ENCODE measurements around the gene PAGE2. TPM values are rescaled to one million over a fixed set of nuclear protein-coding genes. Genes with fewer than 3 reads are reported as not detected.

The PAGE2 gene
- total and polyA plus RNA-seq, 2 of the 13 experiments (the other 11 are each of a cell fraction or from before 2014, with no cell fraction given) = not detected

DNA sequence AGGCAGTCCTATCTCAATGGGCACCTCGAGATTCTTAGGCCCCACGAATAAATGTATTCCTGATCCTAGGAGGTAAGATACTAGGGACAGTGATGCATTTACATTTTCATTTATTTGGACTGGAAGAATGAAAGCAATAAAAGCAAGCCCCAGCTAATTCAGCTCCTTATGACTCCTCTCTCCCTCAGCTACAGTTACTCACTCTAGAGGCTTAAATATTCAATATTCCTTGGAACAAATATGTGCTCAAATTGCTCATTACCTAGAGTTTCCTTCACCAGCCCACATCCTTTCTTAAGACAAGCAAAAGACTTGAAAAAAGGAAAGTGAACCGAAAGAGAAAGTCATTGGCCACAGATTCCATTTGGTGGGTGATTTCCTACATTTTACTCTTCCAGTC lies 13.9 kb downstream of the PAGE2 start:
- Histone ChIP-seq H4K20me1 (ENCODE audit: insufficient read depth, low read length) (no peaks in the 10 kb centered on the region), H3K4me2 (ENCODE audit: low read depth, low read length) (no peak overlapping the region), H2AFZ (ENCODE audit: low read length) (no peak overlapping the region), H3K27ac (ENCODE audit: extremely low read length, insufficient read depth, low read length) (no peak overlapping the region), H3K79me2 (ENCODE audit: insufficient read depth, low read length) (no peaks in the 10 kb centered on the region), H3K36me3 (replicated peaks in 1 of 2; ENCODE audit: control insufficient read depth in 1 of 2, insufficient read depth in 2 of 2, low read length in 2 of 2) (no peaks in the 10 kb centered on the region), H3K27me3 (ENCODE audit: control insufficient read depth in 1 of 2, insufficient read depth in 2 of 2, low read length in 2 of 2) (no peaks in the 10 kb centered on the region), H3K9ac (ENCODE audit: insufficient read depth, low read depth, low read length) (no peak overlapping the region), H3K4me1 (ENCODE audit: insufficient read depth, low read length) (0 out of 2 replicates have a peak, but pooled peaks cover 6% of the 10 kb centered on the region), H3K9me3 (ENCODE audit: low read length) (no peaks in the 10 kb centered on the region), H3K4me3 (replicated peaks in 1 of 3; ENCODE audit: insufficient read depth in 1 of 3, low read depth in 2 of 3, low read length in 3 of 3) (no peak overlapping the region)
- 2% methylated on average over 3 of the region's 3 CpGs for WGBS (ENCODE audit: low lambda C conversion rate)
- intact Hi-C loops (cut with micrococcal nuclease; ENCODE audit: unreplicated experiment) = no loop called here
- no peak for ATAC-seq
- TF ChIP-seq JARID2 (CRISPR knock-in tag; IDR thresholded peaks at IDR 0.05; ENCODE audit: insufficient replicate concordance) (no peak), MYC (CRISPR knock-in tag; IDR thresholded peaks at IDR 0.05; ENCODE audit: borderline replicate concordance) (no peak), HDAC1 (CRISPR knock-in tag; IDR thresholded peaks at IDR 0.05) (no peak), ZNF788 (CRISPR knock-in tag; IDR thresholded peaks at IDR 0.05; ENCODE audit: borderline replicate concordance) (no peak), ZNF619 (CRISPR knock-in tag; IDR thresholded peaks at IDR 0.05) (no peak), ZFP41 (CRISPR knock-in tag; IDR thresholded peaks at IDR 0.05; ENCODE audit: borderline replicate concordance) (no peak), SIN3A (IDR thresholded peaks at IDR 0.05; ENCODE audit: borderline replicate concordance, low read depth, low read length) (no peak), AKAP8 (CRISPR knock-in tag; IDR thresholded peaks at IDR 0.05) (no peak)
- TF ChIP-seq, protein P1, sequence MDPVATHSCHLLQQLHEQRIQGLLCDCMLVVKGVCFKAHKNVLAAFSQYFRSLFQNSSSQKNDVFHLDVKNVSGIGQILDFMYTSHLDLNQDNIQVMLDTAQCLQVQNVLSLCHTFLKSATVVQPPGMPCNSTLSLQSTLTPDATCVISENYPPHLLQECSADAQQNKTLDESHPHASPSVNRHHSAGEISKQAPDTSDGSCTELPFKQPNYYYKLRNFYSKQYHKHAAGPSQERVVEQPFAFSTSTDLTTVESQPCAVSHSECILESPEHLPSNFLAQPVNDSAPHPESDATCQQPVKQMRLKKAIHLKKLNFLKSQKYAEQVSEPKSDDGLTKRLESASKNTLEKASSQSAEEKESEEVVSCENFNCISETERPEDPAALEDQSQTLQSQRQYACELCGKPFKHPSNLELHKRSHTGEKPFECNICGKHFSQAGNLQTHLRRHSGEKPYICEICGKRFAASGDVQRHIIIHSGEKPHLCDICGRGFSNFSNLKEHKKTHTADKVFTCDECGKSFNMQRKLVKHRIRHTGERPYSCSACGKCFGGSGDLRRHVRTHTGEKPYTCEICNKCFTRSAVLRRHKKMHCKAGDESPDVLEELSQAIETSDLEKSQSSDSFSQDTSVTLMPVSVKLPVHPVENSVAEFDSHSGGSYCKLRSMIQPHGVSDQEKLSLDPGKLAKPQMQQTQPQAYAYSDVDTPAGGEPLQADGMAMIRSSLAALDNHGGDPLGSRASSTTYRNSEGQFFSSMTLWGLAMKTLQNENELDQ (CRISPR knock-in tag; IDR thresholded peaks at IDR 0.05; ENCODE audit: borderline replicate concordance) = no peak
- no TSS peak for BruUV-seq (replicated peaks)
- ChIA-PET POLR2A (no interaction called here), CTCF (ENCODE audit: low intra/inter-chr PET ratio, low total read pairs) (no interaction called here)
- FAIRE-seq = no peak
- DNase-seq (ENCODE audit: low spot score) = no peak
- in situ Hi-C loops (cut with HindIII; ENCODE audit: extremely low pct_ligation_motif_present, low pct_unique_long_range_greater_than_20kb) = no loop called here
